Hematopoietic multipotent progenitor cell treated with erythropoietin and hydrocortisone succinate and interleukin-3 and kit ligand, for 8 days (in vitro differentiated cells): ENCODE data around the gene COLEC12.

ENCODE experiments used
- DNase-seq: peaks from one replicate; pipeline ENCODE4 v3.0.0-alpha.2; 2015

Gene COLEC12

DNA sequence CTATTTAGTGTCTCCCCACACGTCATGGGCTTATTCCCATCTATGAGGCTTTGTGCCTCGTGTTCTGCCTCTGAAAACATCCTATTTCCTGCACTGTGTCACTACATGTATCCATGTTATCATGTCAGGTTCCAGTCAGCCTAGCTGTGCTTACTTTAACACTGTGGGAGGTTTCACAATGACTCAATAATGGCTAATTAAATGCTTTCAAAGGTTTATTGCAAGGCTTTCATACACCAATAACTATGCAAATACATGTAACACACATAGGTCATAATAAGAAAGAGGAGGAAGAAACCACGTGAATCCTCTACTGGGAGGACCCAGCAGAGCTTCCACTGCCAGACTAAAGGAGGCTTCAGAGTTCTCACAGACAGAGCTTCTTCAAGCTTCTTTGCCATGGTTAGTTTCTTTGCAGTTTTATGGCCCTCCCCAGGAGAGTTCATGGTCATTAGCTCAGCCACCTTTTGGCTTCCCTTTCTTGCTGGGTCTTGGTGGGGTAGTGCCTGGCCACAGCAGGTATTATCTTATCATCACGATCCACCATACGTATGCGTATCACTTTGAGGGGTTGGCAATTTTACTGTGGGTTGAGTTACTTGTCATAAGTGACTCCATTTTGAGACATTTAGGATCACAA lies 5.1 kb upstream of the COLEC12 start:
- no peak for DNase-seq

DNA sequence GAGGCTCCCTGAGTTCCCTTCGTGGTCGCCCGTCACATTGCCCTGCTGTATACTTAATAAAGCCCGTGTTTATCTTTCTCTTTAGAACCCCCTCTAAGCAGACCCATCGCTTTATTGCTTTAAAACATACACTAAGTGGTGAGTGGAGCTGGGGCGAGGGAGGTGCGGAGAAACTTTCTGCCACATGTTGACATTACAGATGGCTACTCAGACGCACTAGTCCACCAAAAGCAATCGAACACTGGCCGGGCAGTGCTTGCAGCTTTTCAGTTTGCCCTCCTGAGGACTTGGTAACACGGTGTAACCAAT lies 859 bp upstream of the COLEC12 start:
- no peak for DNase-seq

DNA sequence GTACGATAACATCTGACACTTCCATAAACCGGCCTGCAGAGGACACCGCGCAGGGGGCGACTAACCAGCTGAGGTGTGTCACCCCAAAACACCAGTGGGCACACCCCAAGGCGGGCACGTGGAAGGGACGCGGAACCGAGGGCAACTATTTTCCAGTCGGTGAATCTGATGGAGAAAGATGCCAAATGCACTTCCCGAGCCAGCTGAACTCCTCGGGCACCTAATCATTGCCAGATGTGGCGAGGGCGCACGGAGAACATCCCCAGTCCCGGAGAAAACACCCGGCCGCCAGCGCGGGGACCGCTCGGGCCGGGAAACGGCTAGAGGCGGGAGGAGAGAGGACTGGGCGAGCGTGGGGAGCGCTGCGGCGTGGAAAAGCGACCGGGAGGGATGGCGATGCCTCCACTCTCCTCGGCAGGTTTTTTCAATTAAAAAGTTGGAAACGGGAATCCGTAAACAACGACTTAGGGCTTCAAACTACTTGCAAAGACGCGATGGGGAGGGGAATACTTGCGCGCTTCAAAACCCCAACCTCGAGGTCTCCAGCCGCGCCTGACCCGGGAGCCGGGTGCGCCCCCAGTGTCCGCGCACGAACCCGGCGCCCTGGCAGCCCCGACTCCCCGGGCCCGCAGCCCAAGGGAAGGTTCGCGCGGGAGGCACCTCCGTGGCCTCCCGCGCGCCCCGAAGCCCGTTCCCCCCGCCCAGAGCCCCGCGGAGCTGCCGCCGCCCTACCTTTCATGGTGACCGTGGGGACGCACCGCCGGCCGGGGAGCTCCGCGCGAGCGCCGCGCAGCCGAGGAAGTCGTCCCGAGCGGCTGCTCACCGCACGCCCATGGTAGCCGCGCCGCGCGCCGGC lies 497 bp downstream of the COLEC12 start:
- no peak for DNase-seq

- DNase-seq: no peak
These were observed 1.3 kb downstream of the COLEC12 start for GRCh38 chr18:498931-499775.

- no peak for DNase-seq
These were observed 2.8 kb downstream of the COLEC12 start for GRCh38 chr18:497688-498087.

DNA sequence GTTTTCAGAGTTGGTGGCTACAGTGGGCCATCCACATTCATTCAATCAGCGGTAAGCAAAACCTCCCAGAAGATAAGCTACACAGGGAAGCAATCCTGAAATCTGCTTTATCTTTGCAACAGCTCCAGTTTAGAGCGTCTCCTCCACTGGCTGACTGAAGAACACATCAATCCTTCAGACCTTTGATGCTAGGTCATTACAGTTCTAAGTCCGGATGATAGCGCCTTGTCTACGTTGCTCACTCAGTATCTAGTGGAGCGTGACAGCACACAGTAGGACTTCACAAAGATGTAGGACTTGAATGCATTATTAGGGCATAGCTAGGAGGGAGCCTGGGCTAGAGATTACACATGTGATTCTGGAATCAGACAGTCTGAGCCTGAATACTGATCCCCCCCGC lies 5.0 kb downstream of the COLEC12 start:
- DNase-seq: no peak

GRCh38 chr18:495017-495416 lies 5.5 kb downstream of the COLEC12 start:
- no peak for DNase-seq

- no peak for DNase-seq
These were observed 6.2 kb downstream of the COLEC12 start for GRCh38 chr18:493986-494983.

DNA sequence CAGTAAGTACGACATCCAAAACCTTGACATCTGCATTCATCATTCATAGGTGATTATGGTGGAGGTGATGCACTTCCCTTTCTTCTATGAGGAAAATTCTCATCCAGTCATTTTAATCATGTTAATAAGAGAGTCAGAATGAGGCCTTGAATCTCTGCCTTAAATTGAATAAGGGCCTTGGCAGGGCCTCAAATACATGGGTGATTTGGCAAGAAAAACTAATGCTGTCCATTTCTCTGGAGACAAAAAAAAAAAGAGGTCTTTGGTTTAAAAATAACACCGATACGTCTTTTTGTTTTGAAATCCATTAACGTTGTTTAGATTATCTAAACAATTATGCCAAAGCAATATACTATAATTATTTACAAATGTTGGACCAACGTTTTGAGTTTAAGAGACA lies 8.1 kb downstream of the COLEC12 start:
- DNase-seq: no peak

DNA sequence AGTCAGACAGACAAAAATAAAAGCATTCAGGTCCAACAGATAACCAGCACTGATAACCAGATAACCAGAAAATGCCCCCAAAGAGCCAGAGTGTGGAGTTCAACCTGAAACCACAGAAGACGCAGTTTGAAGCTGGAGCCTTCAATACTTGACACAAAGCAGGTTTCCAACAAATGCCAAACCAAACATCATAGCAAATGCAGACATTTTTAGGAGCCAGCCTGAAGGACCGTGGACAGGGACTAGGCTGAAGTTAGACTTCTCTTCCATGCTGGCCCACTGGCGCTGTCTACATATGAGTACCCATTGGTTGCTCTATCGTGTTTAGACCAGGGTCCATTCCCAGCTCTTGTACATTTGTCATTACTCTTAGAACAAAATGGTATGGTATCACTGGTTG lies 9.9 kb downstream of the COLEC12 start:
- no peak for DNase-seq

- no peak for DNase-seq
These were observed 10.5 kb downstream of the COLEC12 start for GRCh38 chr18:490024-490366.

DNA sequence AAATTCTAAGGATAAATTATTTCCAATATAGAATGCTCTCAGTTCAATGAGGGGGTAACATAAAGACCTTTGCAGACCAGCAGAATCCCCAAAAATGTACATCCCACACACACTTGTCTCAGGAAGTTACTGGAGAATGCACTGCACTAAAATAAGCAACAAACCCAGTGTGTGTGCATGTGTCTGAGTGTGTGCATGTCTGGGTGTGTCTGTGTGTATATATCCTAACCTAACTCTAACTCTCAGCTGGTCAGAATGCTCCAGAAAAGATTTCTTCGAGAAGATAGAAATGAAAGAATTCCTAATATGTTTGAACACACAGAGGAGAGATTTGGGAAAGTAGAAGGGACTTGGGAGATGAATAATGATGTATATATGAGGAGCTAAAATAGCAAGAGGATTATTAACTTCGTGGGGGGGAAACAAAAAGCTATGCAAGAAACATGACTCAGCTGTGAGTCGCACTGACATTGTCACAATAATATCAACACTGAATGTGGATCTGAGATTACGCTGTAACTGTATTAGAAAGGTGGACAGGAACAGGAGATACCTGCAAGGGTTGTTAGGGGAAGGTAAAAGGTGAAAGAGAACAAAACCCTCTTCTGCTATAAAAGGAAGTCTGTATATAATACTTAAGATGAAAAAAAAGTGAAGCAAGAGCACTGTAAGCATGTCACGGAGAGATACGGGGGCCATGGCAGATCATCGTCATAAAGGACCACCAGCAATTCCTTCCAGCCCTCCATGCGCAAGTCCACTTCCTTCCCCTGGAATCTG lies 11.1 kb downstream of the COLEC12 start:
- no peak for DNase-seq

GRCh38 chr18:486929-487740 lies 13.4 kb downstream of the COLEC12 start:
- no peak for DNase-seq

DNA sequence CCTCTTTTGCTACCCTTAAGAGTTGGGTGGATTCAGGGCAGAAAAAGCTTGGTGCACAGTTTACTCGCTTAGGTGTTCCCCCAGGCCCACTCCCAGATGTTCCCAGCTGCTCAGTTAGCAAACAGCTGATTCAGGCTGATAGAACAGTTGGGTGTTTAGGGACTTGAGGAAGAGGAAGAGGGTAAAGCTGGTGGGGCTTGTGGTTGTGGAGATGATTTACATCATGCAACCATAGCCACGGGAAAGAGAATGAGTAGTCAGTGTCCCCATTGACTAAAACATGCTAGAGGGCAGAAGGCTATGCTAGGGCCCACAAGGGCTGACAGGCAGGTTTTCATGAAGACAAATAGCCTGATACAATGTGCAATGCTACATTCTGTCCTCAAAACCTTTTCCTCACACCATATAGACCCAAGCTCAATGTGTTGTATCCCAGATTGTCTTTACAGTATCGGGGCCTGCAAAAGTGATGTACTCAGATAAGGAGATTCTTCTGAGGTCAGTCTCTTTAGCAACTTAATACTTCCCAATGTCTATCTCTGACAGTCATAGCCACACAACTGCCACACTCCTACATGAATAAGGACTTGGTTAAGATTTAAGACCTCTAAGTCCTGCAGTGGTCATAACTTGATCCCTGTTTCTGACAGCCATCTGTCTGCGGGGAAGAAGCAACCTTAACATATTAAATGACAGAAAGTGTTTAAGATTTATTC lies 15.6 kb downstream of the COLEC12 start:
- DNase-seq: no peak

DNA sequence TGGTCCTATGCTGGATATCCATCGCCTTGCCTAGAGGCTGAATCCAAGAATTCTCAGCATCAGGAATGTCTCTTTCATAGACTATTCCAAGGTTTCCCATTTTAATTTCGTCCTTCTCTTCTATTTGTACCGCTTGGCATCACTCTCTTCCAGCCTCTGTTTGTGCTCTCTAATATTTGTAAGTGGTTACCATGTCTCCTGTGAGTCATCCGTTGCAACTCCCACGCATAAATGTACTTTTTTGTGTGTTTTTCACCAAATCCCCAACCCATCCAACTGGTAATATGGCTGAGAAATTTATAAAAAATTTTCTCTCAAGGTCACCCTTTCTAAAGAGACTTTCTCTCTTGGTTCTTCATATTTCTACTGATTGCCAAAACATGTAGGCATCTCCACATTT lies 21.8 kb downstream of the COLEC12 start:
- DNase-seq: no peak

GRCh38 chr18:477565-477964 lies 22.9 kb downstream of the COLEC12 start:
- peak; percentile 29 for DNase-seq

GRCh38 chr18:476251-476664 lies 24.2 kb downstream of the COLEC12 start:
- DNase-seq: no peak

- no peak for DNase-seq
These were observed 25.1 kb downstream of the COLEC12 start for GRCh38 chr18:475202-476031.

DNA sequence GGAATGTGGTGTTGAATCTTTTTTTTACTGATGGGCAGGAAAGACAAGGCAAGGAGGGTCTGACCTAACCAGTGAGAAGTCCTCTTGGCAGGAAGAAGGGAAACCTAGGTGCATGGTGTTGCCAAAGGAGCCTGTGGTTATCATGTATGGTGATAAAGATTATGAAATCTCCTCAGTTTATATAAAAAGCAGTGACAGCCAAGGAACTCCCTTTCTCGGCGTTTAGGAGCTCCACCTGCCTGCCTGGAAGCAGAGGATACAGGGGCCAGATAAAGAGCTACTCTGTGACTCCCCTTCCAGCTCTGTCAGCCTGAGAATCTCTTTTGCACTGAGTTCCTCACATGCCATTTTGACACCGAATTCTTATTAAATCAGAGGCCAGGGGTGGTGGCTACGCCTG lies 26.1 kb downstream of the COLEC12 start:
- DNase-seq: no peak
